ENCODE data around the gene MEAF6.
"Not testable (repeated sequence)": the region's sequence is repeated elsewhere in the genome, so short reads cannot be mapped to it uniquely, and the experiment has no call there.

Gene MEAF6

GRCh38 chr1:37532418-37533156, 18.0 kb upstream of the MEAF6 start:
- not testable (repeated sequence) for DNase-seq (ENCODE audit: low read depth in 2 of 2, low spot score in 1 of 2)

GRCh38 chr1:37529888-37530287, 15.3 kb upstream of the MEAF6 start:
- DNase-seq (ENCODE audit: low read depth in 2 of 2, low spot score in 1 of 2) = not testable (repeated sequence)

DNA sequence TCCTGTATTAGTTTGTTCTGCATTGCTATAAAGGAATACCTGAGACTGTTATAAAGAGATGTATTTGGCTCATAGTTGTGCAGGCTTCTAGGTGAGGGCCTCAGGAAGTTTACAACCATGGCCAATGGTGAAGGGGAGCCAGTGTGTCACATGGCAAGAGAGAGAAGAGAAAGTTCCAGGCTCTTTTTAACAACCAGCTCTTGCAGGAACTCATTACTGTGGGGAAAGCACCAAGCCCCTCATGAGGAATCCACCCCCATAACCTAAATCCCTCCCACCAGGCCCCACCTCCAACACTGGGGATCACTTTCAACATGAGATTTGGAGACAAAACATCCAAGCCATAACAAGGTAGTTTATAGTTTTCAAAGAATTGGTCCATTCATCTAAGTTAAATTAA, 5.0 kb upstream of the MEAF6 start:
- DNase-seq (ENCODE audit: low read depth in 2 of 2, low spot score in 1 of 2) = no peak

DNA sequence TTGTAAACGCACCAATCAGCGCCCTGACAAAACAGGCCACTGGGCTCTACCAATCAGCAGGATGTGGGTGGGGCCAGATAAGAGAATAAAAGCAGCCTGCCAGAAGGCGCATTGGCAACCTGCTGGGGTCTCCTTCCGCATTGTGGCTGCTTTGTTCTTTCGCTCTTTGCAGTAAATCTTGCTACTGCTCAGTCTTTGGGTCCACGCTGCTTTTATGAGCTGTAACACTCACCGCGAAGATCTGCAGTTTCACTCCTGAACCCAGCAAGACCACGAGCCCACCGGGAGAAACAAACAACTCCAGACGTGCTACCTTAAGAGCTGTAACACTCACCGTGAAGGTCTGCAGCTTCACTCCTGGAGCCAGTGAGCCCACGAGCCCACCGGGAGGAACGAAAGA, 4.4 kb upstream of the MEAF6 start:
- DNase-seq (ENCODE audit: low read depth in 2 of 2, low spot score in 1 of 2) = peak in 1 of 2 donors; percentile 1

- DNase-seq (ENCODE audit: low read depth in 2 of 2, low spot score in 1 of 2) = not testable (repeated sequence)
These were observed 3.7 kb upstream of the MEAF6 start for GRCh38 chr1:37518241-37518640.

GRCh38 chr1:37517569-37517968, 3.0 kb upstream of the MEAF6 start:
- no peak for DNase-seq (ENCODE audit: low read depth in 2 of 2, low spot score in 1 of 2)

- DNase-seq (ENCODE audit: low read depth in 2 of 2, low spot score in 1 of 2) = no peak
These were observed 844 bp upstream of the MEAF6 start for GRCh38 chr1:37515185-37516034.

- DNase-seq (ENCODE audit: low read depth in 2 of 2, low spot score in 1 of 2) = peak in 1 of 2 donors; percentile 10
These were observed 694 bp downstream of the MEAF6 start for GRCh38 chr1:37513795-37514349.

- no peak for DNase-seq (ENCODE audit: low read depth in 2 of 2, low spot score in 1 of 2)
These were observed 5.4 kb downstream of the MEAF6 start for GRCh38 chr1:37509181-37509580.

- no peak for DNase-seq (ENCODE audit: low read depth in 2 of 2, low spot score in 1 of 2)
These were observed 7.8 kb downstream of the MEAF6 start for GRCh38 chr1:37506740-37507139.

DNA sequence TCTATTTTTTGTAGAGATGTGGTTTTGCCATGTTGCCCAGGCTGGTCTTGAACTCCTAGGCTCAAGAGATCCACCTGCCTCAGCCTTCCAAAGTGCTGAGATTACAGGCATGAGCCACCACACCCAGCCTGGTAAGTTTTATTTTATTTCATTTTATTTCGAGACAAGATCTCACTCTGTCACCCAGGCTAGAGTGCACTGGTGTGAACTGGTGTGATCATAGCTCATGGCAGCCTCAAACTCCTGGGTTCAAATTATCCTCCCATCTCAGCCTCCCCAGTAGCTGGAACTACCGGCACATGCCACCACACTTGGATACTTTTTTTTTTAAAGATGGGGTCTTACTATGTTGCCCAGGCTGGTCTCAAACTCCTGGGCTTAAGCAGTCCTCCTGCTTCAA, 11.8 kb downstream of the MEAF6 start:
- not testable (repeated sequence) for DNase-seq (ENCODE audit: low read depth in 2 of 2, low spot score in 1 of 2)

- no peak for DNase-seq (ENCODE audit: low read depth in 2 of 2, low spot score in 1 of 2)
These were observed 12.5 kb downstream of the MEAF6 start for GRCh38 chr1:37502104-37502503.

- DNase-seq (ENCODE audit: low read depth in 2 of 2, low spot score in 1 of 2) = no peak
These were observed 12.9 kb downstream of the MEAF6 start for GRCh38 chr1:37501661-37502060.

GRCh38 chr1:37498872-37499617, 15.5 kb downstream of the MEAF6 start:
- DNase-seq (ENCODE audit: low read depth in 2 of 2, low spot score in 1 of 2) = no peak

DNA sequence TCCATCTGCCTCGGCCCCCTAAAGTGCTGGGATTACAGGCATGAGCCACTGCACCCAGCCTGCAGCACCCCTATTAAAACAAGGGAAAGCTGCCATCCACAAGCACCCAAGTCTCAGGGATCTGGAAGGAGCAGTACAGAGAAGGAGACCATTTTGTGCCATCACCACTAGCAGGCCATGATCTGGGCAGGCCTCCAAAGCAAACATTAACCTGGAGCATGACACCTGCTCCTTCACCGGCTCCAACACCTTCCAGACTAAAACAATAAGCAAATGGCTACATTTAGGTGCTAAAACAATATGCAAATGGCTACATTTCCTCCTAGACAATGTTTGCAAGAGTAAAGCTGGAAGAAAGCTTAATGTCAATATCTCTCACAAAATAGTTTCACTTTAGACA, 16.7 kb downstream of the MEAF6 start:
- DNase-seq (ENCODE audit: low read depth in 2 of 2, low spot score in 1 of 2) = no peak

DNA sequence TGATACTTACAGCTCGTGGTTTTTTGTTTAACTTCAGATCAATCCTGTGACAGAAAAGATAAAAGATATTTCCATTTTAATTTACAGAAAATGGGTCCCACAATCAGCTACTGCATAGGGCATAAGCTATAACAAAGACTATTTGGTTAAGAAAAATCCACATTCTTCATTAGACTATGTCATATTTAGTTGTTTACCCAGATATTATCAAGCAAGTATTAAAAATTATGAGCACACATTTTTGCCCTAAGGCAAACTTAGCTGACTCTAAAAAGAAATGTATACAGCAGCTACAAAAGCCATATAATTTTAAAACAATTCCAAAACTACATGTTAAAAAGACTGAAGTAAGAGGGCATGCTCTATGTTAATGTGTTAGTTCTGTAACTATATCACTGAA, 18.7 kb downstream of the MEAF6 start:
- DNase-seq (ENCODE audit: low read depth in 2 of 2, low spot score in 1 of 2) = no peak

GRCh38 chr1:37493336-37494098, 21.0 kb downstream of the MEAF6 start:
- DNase-seq (ENCODE audit: low read depth in 2 of 2, low spot score in 1 of 2) = no peak

- no peak for DNase-seq (ENCODE audit: low read depth in 2 of 2, low spot score in 1 of 2)
These were observed 27.0 kb downstream of the MEAF6 start for GRCh38 chr1:37487619-37487984.

- DNase-seq (ENCODE audit: low read depth in 2 of 2, low spot score in 1 of 2) = peak in 1 of 2 donors; percentile 64
These were observed 27.6 kb downstream of the MEAF6 start for GRCh38 chr1:37486680-37487618.

Data from stimulated activated CD8-positive, alpha-beta memory T cell treated with anti-CD3 and anti-CD28 coated beads, Interleukin-4, amount 100 ng/mL, for 1 hour (primary cell).